DOHH2 (cell line): ENCODE data around the gene POFUT1.

ENCODE experiments used
- H3F3A ChIP-seq: fragments of 200-600 bp; sonication (generic), shearing (Covaris generic); 2 replicates; pipeline ENCODE4 v1.6.0; 2016; ENCODE audit warnings: antibody characterized with exemption, mild to moderate bottlenecking; ENCODE audit not compliant: control insufficient read depth, insufficient read depth
- H3K27ac ChIP-seq: fragments of 200-600 bp; sonication (generic); 2 replicates; pipeline ENCODE4 v1.5.1; 2014; ENCODE audit warnings: low read depth, mild to moderate bottlenecking, low read length, moderate library complexity
- H3K27me3 ChIP-seq: fragments of 200-600 bp; sonication (generic); 2 replicates; pipeline ENCODE4 v1.6.1; 2014; ENCODE audit warnings: mild to moderate bottlenecking, low read length, mixed read lengths; ENCODE audit not compliant: control insufficient read depth
- H3K36me3 ChIP-seq: fragments of 200-600 bp; sonication (generic); 2 replicates; pipeline ENCODE4 v1.6.1; 2014; ENCODE audit warnings: mild to moderate bottlenecking, low read length, moderate library complexity, mixed read lengths; ENCODE audit not compliant: control insufficient read depth
- H3K4me1 ChIP-seq: fragments of 200-600 bp; sonication (generic); 2 replicates; pipeline ENCODE4 v1.6.1; 2014; ENCODE audit warnings: mild to moderate bottlenecking, low read length, mixed read lengths; ENCODE audit not compliant: control insufficient read depth
- H3K4me2 ChIP-seq: fragments of 200-600 bp; sonication (generic); 2 replicates; pipeline ENCODE4 v1.6.0; 2014; ENCODE audit warnings: mild to moderate bottlenecking, low read length, moderate library complexity
- H3K4me3 ChIP-seq: fragments of 200-600 bp; sonication (generic); 2 replicates; pipeline ENCODE4 v1.5.1; 2014; ENCODE audit warnings: mild to moderate bottlenecking, low read length, mixed read lengths
- H3K79me2 ChIP-seq: fragments of 200-600 bp; sonication (generic); 2 replicates; pipeline ENCODE4 v1.6.1; 2014; ENCODE audit warnings: mild to moderate bottlenecking, low read length, mixed read lengths; ENCODE audit not compliant: control insufficient read depth
- H3K9me2 ChIP-seq: fragments of 200-600 bp; sonication (generic); replicated peaks from 2 replicates; pipeline ENCODE4 v1.6.1; 2014; ENCODE audit warnings: mild to moderate bottlenecking, low read length, mixed read lengths; ENCODE audit not compliant: control insufficient read depth
- H3K9me3 ChIP-seq: fragments of 200-600 bp; sonication (generic); 2 replicates; pipeline ENCODE4 v1.6.1; 2014; ENCODE audit warnings: antibody characterized with exemption, low read length, mixed read lengths; ENCODE audit not compliant: control insufficient read depth, insufficient read depth
- H4K20me1 ChIP-seq: fragments of 200-600 bp; sonication (generic); 2 replicates; pipeline ENCODE4 v1.6.0; 2014; ENCODE audit warnings: low read depth, mild to moderate bottlenecking, antibody characterized with exemption, low read length, moderate library complexity; ENCODE audit not compliant: control insufficient read depth, insufficient read depth
- EZH2phosphoT487 ChIP-seq: fragments of 200-600 bp; sonication (generic); IDR thresholded peaks from 2 replicates; pipeline ENCODE4 v1.6.1; 2017; ENCODE audit warnings: borderline replicate concordance, mild to moderate bottlenecking, antibody characterized with exemption, low read length, moderate library complexity, mixed read lengths
- TF ChIP-seq, protein P1 (sequence below): fragments of 200-600 bp; sonication (generic); IDR thresholded peaks from one replicate; pipeline ENCODE4 v1.5.1; 2014; ENCODE audit warnings: antibody characterized with exemption, mild to moderate bottlenecking, low read depth, low read length; ENCODE audit not compliant: poor library complexity, severe bottlenecking

Gene POFUT1

DNA sequence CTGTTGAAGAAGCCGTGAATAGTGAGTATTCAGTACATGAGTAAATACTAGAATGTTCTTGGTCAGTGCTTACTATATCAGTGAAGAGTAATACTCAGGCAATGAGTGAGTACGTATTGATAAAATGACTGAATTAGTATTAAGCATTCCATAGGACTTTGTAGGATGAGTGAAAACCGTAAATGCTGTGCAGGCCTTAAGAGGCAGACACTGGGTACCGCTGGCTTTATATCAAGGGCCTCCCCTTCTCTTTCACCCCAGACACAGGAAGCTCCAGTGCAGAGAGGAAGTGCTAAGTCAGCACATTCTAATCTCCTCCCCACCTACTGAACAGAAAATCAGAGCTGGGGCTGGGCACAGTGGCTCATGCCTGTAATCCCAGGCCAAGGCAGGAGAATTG, 24.2 kb downstream of the POFUT1 start:
- TF ChIP-seq EZH2phosphoT487 = no peak
- TF ChIP-seq, protein P1, sequence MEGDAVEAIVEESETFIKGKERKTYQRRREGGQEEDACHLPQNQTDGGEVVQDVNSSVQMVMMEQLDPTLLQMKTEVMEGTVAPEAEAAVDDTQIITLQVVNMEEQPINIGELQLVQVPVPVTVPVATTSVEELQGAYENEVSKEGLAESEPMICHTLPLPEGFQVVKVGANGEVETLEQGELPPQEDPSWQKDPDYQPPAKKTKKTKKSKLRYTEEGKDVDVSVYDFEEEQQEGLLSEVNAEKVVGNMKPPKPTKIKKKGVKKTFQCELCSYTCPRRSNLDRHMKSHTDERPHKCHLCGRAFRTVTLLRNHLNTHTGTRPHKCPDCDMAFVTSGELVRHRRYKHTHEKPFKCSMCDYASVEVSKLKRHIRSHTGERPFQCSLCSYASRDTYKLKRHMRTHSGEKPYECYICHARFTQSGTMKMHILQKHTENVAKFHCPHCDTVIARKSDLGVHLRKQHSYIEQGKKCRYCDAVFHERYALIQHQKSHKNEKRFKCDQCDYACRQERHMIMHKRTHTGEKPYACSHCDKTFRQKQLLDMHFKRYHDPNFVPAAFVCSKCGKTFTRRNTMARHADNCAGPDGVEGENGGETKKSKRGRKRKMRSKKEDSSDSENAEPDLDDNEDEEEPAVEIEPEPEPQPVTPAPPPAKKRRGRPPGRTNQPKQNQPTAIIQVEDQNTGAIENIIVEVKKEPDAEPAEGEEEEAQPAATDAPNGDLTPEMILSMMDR = no peak
- Histone ChIP-seq H3K36me3 (peaks cover 86% of the 10 kb centered on the region), H3K4me3 (no peak overlapping the region), H3K27ac (peak overlapping the region; percentile 30), H3K4me1 (peaks cover 15% of the 10 kb centered on the region), H3K4me2 (peak overlapping the region; percentile 42), H3F3A (peaks cover 6% of the 10 kb centered on the region), H3K9me2 (no peaks in the 10 kb centered on the region), H3K27me3 (no peaks in the 10 kb centered on the region), H3K9me3 (no peaks in the 10 kb centered on the region), H4K20me1 (no peaks in the 10 kb centered on the region), H3K79me2 (no peaks in the 10 kb centered on the region)

DNA sequence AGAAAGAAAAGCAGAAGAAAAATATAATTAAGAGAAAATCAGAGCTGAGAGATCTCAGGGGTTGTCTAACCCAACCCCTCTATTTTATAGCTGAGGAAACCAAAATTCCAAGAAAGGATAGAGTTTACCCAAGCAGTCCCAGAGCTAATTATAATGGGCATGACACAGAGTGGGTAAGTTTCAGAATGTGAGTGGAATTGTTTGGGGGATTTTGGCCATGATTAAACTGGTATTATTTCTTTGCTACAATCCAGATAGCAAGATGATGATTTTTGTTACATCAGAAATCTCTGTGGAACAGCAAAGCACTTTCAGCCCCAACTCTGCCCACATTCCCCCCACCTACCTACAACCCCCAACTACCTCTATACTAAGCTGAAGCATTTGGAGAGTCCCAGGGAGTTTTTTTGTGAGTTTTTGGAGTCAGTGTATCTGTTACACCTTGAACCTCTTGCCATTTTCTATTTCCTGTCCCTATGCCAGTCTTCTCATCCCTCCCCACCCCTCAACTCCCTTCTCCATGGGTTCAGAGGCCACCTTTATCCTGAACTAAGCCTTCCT, 24.7 kb downstream of the POFUT1 start:
- peaks cover 86% of the 10 kb centered on the region for H3K36me3 ChIP-seq

DNA sequence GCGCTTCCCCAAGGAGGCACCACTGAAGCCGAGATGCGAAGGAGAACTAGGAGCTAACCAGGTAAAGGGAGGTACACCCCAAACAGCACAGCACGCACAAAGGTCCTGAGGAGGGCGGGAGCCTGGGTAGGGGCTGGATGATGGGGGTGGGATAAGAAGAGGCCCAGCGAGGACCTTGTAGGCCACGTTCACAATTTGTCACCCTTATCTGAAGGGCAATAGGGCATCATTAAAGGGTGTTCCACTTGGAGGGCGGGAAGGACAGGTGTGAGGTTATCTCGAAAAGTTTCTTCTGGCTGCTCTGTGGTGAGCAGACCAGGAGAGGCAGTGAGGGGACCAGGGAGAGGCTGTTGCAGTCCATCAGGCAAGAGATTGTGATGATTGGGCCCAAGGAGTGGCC, 25.6 kb downstream of the POFUT1 start:
- no peaks in the 10 kb centered on the region for H4K20me1 ChIP-seq
- H3K4me3 ChIP-seq = no peak overlapping the region
- H3K9me2 ChIP-seq = no peaks in the 10 kb centered on the region
- H3K4me2 ChIP-seq = no peak overlapping the region
- H3K9me3 ChIP-seq = no peaks in the 10 kb centered on the region
- H3K4me1 ChIP-seq = peaks cover 15% of the 10 kb centered on the region
- H3K36me3 ChIP-seq = peaks cover 79% of the 10 kb centered on the region
- H3K27ac ChIP-seq = no peak overlapping the region
- TF ChIP-seq, protein P1 = no peak
- no peaks in the 10 kb centered on the region for H3K27me3 ChIP-seq
- H3F3A ChIP-seq = peaks cover 10% of the 10 kb centered on the region
- H3K79me2 ChIP-seq = no peaks in the 10 kb centered on the region

More for the DNA sequence above, 24.7 kb downstream of the POFUT1 start:
- Histone ChIP-seq H3K4me3 (no peak overlapping the region), H3K79me2 (no peaks in the 10 kb centered on the region), H3K27me3 (no peaks in the 10 kb centered on the region), H3K9me2 (no peaks in the 10 kb centered on the region), H3K4me2 (peak overlapping the region; percentile 42; the same call in 1 of the 2 replicates), H3F3A (peaks cover 6% of the 10 kb centered on the region), H3K9me3 (no peaks in the 10 kb centered on the region), H3K27ac (peak overlapping the region; percentile 30; the same call in 1 of the 2 replicates), H4K20me1 (no peaks in the 10 kb centered on the region), H3K4me1 (peaks cover 15% of the 10 kb centered on the region)
- no peak for TF ChIP-seq EZH2phosphoT487
- TF ChIP-seq, protein P1 = no peak
